ENCODE measurements around the gene NPW.
"Not testable (repeated sequence)": the region's sequence is repeated elsewhere in the genome, so short reads cannot be mapped to it uniquely, and the experiment has no call there.

The NPW gene

GRCh38 chr16:2031081-2031577 lies 11.5 kb downstream of the NPW start:
- peaks cover 19% of the 10 kb centered on the region for H3K27me3 Mint-ChIP-seq (ENCODE audit: low read depth)
- H3K36me3 Mint-ChIP-seq (ENCODE audit: low read depth) = no peaks in the 10 kb centered on the region
- H3K4me3 Mint-ChIP-seq = no peak overlapping the region
- no peak overlapping the region for H3K27ac Mint-ChIP-seq
- H3K4me1 Mint-ChIP-seq (ENCODE audit: low read depth) = no peaks in the 10 kb centered on the region
- H3K9me3 Mint-ChIP-seq = no peaks in the 10 kb centered on the region

DNA sequence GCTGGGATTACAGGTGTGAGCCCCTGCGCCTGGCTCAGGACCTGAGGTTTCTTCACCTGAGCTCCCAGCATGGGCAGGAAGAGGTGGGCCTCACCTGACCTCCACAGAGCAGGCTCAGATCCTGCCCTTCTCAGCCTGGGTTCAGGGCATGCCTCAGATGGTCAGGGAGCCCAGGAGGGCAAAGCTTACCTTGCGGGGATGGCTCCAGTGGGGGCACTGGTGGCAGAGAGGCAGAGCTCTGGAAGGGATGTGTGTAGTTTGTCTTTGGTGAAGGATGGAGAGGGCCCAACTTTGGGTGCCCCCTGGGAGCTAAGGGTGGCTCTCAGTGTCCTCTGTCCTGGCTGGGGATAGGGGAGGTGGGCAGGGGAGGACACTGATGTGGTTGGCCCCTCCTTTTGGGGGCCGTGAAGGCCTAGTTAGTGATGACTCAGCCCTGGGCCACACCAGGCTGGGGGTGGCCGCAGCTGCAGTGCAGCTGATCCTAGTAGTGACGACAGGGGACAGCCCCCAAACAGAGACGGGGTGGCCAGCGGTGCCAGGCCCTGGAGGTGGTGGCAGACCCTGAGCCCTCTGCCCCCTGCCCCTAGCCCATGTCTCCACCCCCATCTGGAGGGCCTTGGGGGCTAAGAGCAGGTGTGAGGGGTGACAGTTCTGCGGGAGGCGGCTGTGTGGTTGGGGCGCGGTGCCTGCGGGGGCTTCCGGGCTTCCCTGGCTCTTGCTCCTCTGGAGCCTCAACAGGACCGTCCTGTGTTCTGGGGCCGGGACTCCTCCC lies 12.9 kb downstream of the NPW start:
- Mint-ChIP-seq H3K4me3 (no peak overlapping the region), H3K9me3 (no peaks in the 10 kb centered on the region), H3K27me3 (ENCODE audit: low read depth) (peaks cover 17% of the 10 kb centered on the region), H3K27ac (no peak overlapping the region), H3K36me3 (ENCODE audit: low read depth) (no peaks in the 10 kb centered on the region), H3K4me1 (ENCODE audit: low read depth) (no peaks in the 10 kb centered on the region)

GRCh38 chr16:2033057-2033908 lies 13.7 kb downstream of the NPW start:
- no peaks in the 10 kb centered on the region for H3K9me3 Mint-ChIP-seq
- no peak overlapping the region for H3K27ac Mint-ChIP-seq
- H3K36me3 Mint-ChIP-seq (ENCODE audit: low read depth) = no peaks in the 10 kb centered on the region
- H3K27me3 Mint-ChIP-seq (ENCODE audit: low read depth) = peaks cover 9% of the 10 kb centered on the region
- H3K4me1 Mint-ChIP-seq (ENCODE audit: low read depth) = no peaks in the 10 kb centered on the region
- H3K4me3 Mint-ChIP-seq = no peak overlapping the region

DNA sequence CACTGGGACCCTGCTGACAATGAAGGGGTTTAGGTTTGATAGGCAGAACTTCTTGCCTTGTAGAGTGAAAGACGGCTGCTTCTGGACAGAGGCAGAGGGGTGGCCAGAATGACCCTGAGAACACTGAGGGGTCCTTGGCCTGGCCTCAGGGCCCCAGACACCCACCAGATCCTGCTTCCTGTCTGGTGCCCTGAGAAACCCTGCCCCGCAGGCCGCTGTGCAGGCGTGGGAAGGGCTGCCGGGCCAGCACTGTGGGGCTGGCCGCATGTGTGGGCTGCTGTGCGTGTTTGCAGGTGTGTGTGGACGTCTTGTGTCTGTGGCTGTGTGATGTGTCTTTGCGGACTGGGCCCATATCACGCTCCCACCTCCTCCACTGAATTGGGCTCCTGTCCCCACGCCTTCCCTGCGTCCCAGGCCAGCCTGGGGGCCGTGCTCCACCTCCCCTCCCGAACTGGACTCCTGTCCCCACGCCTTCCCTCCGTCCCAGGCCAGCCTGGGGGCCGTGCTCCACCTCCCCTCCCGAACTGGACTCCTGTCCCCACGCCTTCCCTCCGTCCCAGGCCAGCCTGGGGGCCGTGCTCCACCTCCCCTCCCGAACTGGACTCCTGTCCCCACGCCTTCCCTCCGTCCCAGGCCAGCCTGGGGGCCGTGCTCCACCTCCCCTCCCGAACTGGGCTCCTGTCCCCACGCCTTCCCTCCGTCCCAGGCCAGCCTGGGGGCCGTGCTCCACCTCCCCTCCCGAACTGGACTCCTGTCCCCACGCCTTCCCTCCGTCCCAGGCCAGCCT lies 14.5 kb downstream of the NPW start:
- not testable (repeated sequence) for H3K36me3 Mint-ChIP-seq (ENCODE audit: low read depth); H3K27me3 Mint-ChIP-seq (ENCODE audit: low read depth); H3K4me1 Mint-ChIP-seq (ENCODE audit: low read depth); H3K4me3 Mint-ChIP-seq; H3K27ac Mint-ChIP-seq; H3K9me3 Mint-ChIP-seq

DNA sequence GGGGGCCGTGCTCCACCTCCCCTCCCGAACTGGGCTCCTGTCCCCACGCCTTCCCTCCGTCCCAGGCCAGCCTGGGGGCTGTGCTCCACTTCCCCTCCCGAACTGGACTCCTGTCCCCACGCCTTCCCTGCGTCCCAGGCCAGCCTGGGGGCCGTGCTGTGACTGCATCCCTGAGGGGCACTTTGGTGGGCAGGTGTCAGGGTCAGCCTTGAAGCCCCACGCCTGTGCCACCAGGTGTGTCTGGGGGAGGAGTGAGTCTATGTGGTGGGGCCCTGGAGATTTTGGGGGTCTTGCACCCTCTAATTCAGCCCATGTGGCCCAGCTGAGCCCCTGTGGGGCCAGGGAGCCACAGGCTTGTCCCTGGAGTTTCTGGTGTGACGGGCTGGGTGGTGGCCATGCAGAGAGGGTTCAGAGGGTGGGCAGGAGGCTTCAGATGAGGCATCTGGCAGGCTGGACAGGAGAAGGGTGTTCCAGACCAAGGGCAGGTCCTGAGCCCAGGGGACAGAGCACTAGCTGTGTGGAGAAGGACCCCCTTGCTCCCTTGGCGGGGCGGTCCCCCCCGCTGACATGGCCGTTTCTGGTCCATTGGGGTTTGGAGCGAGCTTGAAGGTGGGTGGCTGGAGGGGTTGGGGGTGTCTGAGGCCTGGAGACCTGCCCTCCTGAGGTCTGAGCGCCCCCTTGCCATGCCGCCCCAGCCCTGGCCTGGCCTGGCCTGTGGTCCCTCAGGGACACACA lies 15.3 kb downstream of the NPW start:
- Mint-ChIP-seq H3K27me3 (ENCODE audit: low read depth) (peaks cover 5% of the 10 kb centered on the region), H3K27ac (no peak overlapping the region), H3K4me1 (ENCODE audit: low read depth) (no peaks in the 10 kb centered on the region), H3K36me3 (ENCODE audit: low read depth) (no peaks in the 10 kb centered on the region), H3K9me3 (no peaks in the 10 kb centered on the region), H3K4me3 (no peak overlapping the region)

DNA sequence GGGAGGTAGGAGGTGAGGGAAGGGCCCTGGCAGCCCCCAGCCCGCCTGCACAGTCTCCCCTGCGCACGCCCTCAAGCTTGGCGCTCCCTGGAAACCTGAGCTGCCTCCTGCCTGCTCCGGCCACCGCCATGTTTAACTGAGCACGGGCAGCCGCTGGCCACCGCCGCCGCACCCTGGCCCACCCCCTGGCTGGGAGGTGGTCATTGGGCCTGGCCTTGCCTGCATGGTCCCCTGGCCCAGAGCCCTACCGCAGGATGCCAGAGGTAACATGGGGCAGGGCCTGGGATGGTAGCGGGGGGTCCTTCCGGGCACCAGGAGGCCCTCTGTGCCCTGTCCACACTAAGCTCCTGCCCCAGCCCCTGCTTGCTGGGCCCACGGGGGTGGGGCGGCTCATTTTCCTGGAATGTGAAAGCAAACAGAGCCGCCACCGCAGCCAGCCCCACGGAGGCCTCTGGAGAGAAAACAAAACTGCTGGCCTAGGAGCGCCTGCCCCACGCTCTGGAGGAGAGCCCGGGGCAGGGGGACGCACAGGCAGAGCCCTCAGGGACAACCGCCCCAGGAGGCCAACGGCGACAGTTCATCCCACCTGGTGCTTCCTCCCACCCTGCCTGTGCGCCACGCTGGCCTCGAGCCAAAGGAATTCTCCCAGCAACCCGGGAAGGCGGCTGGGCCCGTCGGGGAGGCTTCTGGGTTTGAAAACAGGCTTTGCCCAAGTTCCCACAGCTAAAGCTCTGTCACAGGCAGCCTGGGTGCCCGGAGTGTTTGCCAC lies 16.0 kb downstream of the NPW start:
- no peak overlapping the region for H3K4me3 Mint-ChIP-seq
- H3K36me3 Mint-ChIP-seq (ENCODE audit: low read depth) = no peaks in the 10 kb centered on the region
- H3K27ac Mint-ChIP-seq = no peak overlapping the region
- peaks cover 5% of the 10 kb centered on the region for H3K27me3 Mint-ChIP-seq (ENCODE audit: low read depth)
- no peaks in the 10 kb centered on the region for H3K9me3 Mint-ChIP-seq
- no peaks in the 10 kb centered on the region for H3K4me1 Mint-ChIP-seq (ENCODE audit: low read depth)

GRCh38 chr16:2036200-2036966 lies 16.8 kb downstream of the NPW start:
- Mint-ChIP-seq H3K36me3 (ENCODE audit: low read depth) (no peaks in the 10 kb centered on the region), H3K27ac (no peak overlapping the region), H3K27me3 (ENCODE audit: low read depth) (peaks cover 5% of the 10 kb centered on the region), H3K4me1 (ENCODE audit: low read depth) (no peaks in the 10 kb centered on the region), H3K4me3 (no peak overlapping the region), H3K9me3 (no peaks in the 10 kb centered on the region)

- H3K4me1 Mint-ChIP-seq (ENCODE audit: low read depth) = no peaks in the 10 kb centered on the region
- H3K36me3 Mint-ChIP-seq (ENCODE audit: low read depth) = no peaks in the 10 kb centered on the region
- no peak overlapping the region for H3K4me3 Mint-ChIP-seq
- no peak overlapping the region for H3K27ac Mint-ChIP-seq
- H3K27me3 Mint-ChIP-seq (ENCODE audit: low read depth) = peaks cover 5% of the 10 kb centered on the region
- no peaks in the 10 kb centered on the region for H3K9me3 Mint-ChIP-seq
These were observed 17.5 kb downstream of the NPW start for GRCh38 chr16:2037115-2037514.

- Mint-ChIP-seq H3K27ac (no peak overlapping the region), H3K4me1 (ENCODE audit: low read depth) (no peaks in the 10 kb centered on the region), H3K36me3 (ENCODE audit: low read depth) (no peaks in the 10 kb centered on the region), H3K27me3 (ENCODE audit: low read depth) (no peaks in the 10 kb centered on the region), H3K4me3 (no peak overlapping the region), H3K9me3 (no peaks in the 10 kb centered on the region)
These were observed 18.2 kb downstream of the NPW start for GRCh38 chr16:2037647-2038381.

DNA sequence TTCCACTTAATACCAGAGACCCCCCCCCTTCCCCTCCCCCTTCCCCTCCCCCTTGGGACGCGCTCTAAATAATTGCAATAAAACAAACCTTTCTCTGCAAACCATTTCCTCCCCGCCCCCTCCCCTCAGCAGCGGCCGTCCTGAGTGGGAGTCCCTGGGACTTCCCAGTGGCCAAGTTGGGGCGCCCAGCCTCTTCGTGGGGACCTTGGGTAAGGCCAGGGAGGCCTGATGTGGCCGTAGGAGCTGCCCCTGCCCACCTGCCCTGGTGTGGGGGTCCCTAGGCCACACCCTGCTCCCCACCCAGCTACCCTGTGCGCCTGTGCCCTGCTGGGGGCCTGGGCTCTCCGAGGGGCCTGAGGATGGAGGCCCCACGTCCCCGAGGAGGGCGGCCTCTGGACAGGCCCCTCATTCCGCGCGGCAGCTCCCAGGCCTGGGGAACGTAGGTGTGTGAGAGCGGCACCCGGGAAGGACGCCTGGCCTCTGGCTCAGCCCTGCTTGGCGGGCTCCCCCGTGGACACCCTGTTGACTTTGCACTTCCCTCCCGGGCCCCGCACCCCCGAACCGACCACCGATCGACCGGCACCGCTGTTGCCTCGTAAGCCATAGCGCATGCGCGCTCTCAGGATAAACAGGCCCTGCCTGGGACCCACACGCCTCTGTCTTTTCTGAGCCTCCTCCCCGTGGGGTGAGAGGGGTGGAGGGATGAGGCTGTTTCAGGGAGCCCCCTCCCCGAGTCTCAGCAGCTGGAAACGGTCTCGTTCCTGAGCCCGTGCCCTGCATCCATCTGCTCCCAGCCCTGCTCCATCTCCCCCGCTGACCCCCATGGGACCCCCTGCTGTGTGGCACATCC lies 19.0 kb downstream of the NPW start:
- H3K27me3 Mint-ChIP-seq (ENCODE audit: low read depth) = no peaks in the 10 kb centered on the region
- no peaks in the 10 kb centered on the region for H3K4me1 Mint-ChIP-seq (ENCODE audit: low read depth)
- H3K36me3 Mint-ChIP-seq (ENCODE audit: low read depth) = no peaks in the 10 kb centered on the region
- no peak overlapping the region for H3K27ac Mint-ChIP-seq
- H3K9me3 Mint-ChIP-seq = no peaks in the 10 kb centered on the region
- no peak overlapping the region for H3K4me3 Mint-ChIP-seq

- no peak overlapping the region for H3K27ac Mint-ChIP-seq
These were observed 19.9 kb downstream of the NPW start for GRCh38 chr16:2039274-2040031.

More at GRCh38 chr16:2039274-2040031, 19.9 kb downstream of the NPW start:
- Mint-ChIP-seq H3K27me3 (ENCODE audit: low read depth) (no peaks in the 10 kb centered on the region), H3K36me3 (ENCODE audit: low read depth) (no peaks in the 10 kb centered on the region), H3K9me3 (no peaks in the 10 kb centered on the region), H3K4me1 (ENCODE audit: low read depth) (no peaks in the 10 kb centered on the region), H3K4me3 (no peak overlapping the region)
